Stimulated activated CD8-positive, alpha-beta memory T cell treated with anti-CD3 and anti-CD28 coated beads, Interleukin-12 subunit alpha, Interleukin-12 subunit beta, amount 100 ng/mL, for 24 hours (primary cell): ENCODE results near the gene ELFN1.

Source experiments
- DNase-seq: peaks from one replicate; pipeline ENCODE4 v3.0.0-alpha.2; 2020; ENCODE audit errors: extremely low read depth

Gene ELFN1

GRCh38 chr7:1725766-1726630 is 55.9 kb downstream of the ELFN1 start:
- DNase-seq, result no peak

DNA sequence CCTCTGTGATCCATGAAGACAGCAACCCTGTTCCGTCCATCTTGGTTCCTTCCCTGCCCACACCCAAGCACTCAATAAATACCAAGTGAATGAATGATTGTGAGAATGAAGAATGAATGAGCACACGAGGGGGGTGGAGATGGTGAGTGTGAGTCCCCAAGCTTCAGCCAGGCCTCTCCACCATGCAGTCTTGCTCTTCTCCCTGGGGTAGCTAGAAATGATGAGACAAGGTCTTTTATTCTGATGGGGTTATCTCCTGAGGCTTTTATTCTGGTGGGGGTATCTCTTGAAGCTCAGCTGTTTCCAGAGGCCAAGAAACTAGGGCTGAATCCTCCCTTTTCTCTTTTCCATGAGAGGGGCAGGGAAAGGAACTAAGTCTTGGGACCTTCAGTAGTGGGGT is 57.0 kb downstream of the ELFN1 start:
- no peak for DNase-seq

DNA sequence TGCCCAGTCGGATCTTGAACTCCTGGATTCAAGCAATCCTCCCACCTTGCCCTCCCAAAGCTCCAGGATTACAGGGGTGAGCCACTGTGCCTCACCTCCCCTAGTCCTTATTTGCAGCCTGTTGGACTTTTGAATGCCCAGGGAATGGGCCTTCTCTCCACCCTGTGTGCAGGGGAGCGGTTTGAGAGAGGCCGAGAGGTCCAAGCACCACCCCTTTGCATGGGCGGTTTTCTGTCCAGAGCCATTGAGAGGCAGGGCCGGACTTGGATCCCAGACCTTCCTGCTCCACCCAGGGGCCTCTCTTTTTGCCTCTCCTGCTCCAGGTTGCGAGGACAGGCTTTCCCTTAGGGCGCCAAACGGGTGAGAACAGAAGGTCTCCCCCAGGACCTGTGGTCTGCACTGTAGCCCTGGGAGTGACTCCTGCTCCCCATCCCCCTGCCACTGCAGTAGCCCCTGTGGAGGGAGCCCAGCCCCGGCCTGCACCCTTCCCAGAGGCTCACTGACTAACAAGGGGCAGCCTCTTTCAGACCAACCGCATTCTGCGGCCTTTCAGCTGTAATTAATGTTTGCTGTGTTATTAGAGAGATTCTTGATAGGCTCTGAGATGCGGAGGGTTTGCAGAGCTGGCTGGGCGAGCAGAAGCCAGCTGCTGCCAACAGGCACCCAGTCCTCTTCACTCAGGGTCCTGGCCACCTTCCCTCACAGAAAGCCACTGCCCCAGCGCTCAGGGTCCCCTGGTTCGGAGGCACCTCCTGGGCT is 57.9 kb downstream of the ELFN1 start:
- no peak for DNase-seq

- DNase-seq, result no peak
Measured at GRCh38 chr7:1729183-1729582, 59.1 kb downstream of the ELFN1 start.

GRCh38 chr7:1729773-1730172 is 59.7 kb downstream of the ELFN1 start:
- no peak for DNase-seq

DNA sequence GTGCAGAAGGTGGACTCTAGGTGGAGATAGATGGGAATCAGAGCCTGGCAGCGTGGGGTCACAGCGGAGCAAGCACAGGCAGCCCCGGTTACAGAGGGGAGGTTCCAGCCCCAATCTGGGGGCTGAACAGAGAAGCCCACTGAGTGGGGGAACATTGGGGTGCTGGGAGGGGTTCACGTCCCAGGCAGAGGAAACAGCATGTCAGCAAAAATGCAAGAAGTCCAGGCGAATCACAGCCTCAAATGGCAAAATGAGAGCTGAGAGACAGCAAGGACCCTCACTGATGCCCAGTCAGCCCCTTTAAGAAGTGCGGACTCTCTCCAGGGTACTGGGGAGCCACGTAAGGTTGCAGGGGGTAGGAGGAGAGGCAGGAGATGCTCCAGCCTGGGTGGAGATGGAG is 62.0 kb downstream of the ELFN1 start:
- no peak for DNase-seq

- no peak for DNase-seq
Measured at GRCh38 chr7:1732645-1733044, 62.6 kb downstream of the ELFN1 start.

DNA sequence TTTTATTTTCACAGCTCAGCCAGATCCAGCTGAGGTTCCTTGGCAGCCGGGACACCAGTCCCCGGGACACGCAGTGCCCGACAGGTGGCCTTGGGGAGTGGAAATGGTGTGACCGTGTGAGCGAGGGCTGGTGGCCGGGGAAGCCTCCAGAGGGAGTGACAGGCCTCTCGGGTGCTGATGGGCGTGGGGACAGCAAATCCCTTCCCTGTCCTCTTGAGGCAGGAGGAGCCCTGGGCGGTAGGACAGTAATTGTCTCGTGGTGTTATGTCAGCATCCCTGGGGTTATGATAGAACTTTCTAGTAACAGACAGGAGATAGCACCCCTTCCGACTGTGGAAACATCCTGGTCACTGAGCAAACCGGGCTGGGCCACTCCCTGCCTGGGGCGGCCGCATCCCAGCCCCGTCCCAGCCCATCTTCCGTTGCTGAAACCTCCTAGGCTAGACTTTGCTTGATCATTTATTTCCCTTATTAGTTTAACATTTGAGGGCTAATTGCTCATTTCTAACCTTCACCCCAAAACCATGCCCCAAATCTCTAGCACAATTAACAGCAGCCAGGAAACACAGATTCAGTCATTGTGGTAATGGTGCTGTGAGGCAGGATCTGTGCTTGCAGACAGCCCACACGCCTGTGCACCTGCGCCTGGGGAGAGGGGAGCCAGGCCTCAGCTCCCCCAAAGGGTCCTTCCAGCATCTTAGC is 63.3 kb downstream of the ELFN1 start:
- no peak for DNase-seq

GRCh38 chr7:1733908-1734730 is 64.0 kb downstream of the ELFN1 start:
- no peak for DNase-seq

- no peak for DNase-seq
Measured at GRCh38 chr7:1735262-1735661, 65.2 kb downstream of the ELFN1 start.

DNA sequence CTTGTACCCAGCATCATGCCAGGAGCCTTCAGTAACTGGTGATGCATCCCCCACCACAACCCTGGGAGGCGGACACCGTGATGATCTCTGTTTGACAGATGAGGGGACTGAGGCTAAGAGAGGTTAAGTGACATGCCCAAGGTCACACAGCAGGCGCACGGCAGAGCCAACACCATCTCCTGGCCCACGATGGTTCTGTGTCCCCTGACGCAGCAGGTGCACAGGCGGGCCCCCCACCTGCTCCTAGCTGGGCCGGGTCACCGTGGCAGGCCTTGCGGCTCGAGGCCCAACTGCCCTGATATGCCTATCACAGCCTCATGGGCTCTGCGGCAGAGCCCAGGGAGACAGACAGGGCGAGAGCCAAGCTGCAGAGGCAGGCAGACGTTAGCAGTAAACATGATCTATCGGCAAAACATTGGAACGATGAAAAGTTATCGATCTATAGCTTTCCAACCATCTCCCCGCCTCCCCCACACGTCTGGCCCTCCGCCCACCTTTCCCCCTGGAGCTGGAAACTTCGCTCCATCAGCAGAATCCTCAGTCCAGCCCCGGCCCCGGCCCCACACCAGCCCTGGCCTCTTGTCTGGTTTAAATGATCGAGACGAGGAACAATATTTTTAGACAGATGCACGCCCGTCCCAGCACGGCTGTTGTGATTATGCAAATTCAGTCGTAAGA is 65.9 kb downstream of the ELFN1 start:
- DNase-seq, result no peak

DNA sequence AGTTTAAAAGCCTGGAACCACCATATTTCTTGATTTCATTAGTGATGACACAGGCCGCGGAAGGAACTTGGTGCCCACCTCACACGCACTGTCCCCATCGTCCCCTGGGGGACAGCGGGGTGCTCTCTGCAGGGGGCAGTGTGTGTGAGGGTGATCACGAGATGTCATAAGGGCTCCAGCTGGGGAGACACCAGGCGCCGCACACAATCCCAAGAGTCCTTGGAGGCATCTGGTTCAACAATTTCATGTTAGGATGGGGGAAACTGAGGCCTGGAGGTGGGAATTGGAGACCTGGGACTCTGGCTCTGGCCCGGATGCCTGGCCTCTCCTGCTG is 66.4 kb downstream of the ELFN1 start:
- no peak for DNase-seq

DNA sequence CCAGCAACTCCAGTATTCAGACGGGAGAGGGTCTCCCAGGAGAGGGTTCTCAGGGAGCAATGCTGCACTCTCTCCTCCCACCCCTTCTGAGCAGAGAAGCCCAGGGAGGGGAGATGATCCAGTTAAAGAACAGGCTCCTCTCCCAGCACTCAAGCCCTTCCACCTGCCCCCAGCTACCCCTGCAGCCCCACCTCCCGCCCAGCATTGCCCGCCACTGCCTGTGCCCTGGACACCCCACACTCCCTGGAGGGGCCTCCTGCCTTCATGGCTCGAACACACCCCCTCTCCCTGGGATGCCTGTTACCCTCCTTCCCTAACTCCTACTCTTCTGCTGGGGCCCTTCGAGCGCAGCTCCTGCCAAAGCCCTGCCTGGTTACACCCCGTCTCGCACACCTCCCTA is 66.8 kb downstream of the ELFN1 start:
- DNase-seq, result no peak

DNA sequence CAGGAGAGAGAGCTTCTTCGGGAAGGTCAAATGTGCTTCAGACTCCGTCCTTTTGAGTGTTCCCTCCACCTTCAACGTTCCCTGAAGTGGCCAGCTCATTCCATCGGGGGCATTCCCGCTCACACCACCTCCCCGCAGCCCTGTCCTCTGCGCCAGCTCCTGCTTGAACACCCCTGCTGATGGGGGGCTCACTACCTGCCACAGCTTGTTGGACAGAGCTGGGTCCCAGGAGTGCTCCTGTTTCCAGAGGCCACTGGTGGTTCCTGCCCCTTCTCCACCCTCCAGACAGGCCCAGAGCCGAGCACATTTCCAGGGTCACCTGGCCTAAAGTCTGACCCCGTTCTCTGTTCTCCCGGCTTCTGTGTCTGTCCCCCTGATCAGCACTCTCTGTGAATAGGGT is 67.4 kb downstream of the ELFN1 start:
- DNase-seq, result no peak

- DNase-seq, result no peak
Measured at GRCh38 chr7:1737956-1738355, 67.9 kb downstream of the ELFN1 start.

DNA sequence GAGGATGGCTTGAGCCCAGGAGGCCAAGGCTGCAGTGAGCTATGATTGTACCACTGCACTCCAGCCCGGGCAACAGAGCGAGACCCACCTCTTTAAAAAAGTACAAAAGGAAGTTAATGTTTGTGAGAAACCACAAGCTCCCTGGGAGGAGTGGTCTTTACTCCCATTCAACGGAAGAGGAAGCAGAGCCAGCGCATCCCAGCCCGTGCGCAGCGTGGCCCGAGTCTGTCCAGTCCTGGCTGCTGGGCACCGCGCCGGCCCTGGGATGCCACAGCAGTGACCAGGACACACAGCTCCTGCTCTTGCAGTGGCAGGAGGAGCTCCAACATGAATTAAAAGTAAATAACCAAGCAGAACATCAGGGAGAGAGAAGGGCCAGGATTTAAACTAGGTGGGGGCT is 68.4 kb downstream of the ELFN1 start:
- DNase-seq, result no peak

GRCh38 chr7:1738956-1739355 is 68.9 kb downstream of the ELFN1 start:
- no peak for DNase-seq

DNA sequence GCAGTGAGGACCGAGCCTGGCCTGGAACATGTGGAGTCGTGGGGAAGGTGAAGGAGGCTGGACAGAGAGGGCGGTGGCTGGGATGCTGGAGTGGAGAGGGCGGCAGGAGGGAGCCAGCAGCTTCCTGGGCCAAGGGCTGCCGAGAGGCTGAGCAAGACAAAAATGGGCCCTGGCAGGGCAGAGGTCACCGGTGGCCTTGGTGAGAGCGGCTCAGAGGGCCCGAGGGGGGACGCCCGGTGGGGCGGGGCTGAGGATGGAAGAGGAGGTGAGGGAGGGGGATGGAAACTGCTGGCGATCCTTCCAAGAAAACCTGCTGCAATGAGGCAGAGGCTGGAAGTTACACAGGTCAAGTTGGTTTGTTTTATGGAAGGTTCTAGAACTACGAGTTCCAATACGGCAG is 69.5 kb downstream of the ELFN1 start:
- no peak for DNase-seq

- no peak for DNase-seq
Measured at GRCh38 chr7:1740214-1740613, 70.1 kb downstream of the ELFN1 start.

DNA sequence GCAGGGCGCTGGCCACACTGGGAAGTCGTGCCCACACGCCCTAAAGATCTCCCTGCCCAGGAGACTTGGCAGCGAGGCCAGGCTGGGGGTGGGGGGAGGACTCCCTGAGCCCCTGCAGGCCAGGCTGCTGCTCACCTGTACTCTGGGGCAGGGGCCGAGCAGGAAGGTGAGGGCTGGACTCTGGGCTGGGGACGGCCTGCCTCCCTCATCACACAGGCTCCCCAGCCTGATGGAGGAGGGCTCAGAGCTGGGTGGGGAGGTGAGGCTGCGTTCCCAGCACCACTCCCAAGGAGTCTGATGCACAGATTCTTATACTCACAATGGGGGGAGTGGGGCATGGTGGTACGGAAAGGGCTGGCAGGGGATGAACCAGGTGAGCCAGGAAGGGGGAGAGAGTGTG is 71.2 kb downstream of the ELFN1 start:
- no peak for DNase-seq
